CD4-positive, alpha-beta T cell treated with Interleukin-15 for 4 hours (primary cell): Measurements from ENCODE around the gene PDE8B.

ENCODE experiments used
- DNase-seq: peaks from one replicate; pipeline ENCODE4 v3.0.0-alpha.2; 2020; ENCODE audit warnings: low spot score

Gene PDE8B

DNA sequence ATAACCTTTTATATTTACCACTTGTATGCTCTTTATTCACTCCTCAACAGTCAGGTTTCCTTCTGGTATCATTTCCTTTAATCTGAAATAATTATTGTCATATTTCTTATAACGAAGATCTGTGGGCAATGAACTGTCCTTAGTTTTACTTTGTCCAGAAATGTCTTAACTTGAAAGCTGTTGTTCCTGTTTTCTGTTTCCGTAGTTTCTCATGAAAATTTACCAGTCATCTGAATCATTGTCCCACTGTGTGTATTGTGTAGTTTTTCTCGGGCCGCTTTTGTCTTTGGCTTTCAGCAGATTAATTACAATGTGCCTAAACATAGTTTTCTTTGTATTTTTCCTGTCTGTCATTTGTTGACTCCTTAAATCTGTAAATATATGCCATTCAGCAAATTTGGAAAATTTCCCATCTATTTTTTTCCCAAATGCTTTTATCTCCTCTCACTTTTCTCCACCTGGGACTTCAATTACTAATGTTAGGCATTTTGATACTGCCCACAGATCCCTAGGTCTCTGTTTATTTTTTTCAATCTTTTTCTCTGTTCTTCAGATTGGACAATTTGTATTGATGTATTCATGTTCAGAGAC, 74.9 kb downstream of the PDE8B start:
- no peak for DNase-seq

DNA sequence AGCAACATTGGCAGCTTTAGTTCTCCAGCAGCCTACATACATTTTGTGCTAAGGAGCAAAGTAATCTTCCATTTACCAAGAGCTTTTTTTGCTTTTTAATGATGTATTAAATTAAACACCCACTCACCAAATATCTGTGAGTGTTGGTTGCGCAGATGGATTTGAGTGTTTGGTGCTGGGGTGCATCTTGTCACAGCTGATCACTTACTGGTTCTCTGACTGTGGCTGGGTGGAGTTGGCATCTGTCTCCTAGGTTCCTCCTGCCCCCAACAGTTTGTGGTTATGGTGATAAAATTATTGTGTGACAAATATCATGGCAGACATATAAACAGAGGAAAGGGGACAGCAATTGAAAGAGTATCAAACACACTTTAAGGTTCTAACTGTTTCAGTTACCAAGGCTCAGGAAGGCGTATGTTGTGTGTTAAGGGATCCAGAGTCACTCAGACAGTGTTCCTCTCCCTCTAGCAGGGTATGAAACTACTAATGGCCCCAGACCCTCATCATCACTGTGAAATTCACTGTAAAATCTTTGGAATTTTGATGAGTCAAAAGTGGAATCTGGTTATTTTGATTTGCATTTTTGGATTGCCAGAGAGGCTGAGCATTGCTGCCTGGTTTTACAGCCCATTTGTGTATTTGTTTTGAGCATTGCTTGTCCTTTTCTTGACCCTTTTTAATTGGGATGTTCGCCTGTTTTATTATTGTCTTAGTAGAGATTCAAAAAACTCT, 81.7 kb downstream of the PDE8B start:
- DNase-seq, result no peak

DNA sequence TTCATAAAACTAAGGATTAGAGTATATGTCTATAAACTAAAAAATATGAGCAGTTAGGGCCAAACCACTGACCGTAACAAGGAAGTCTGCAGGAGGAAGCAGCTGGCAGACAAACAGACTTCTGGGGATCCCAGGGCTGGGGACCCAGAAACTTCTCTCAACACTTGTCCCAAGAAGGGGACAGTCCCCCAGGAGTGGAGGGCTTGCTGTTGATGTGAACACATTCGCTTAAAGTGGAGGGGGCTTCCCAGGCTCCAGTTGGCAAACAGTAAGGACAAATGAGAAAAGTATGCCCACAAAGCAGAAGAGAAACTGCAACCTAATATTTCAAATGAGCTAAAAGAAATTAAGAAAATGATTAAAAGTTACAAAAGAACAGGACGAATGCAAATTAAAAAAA, 83.7 kb downstream of the PDE8B start:
- DNase-seq, result no peak

DNA sequence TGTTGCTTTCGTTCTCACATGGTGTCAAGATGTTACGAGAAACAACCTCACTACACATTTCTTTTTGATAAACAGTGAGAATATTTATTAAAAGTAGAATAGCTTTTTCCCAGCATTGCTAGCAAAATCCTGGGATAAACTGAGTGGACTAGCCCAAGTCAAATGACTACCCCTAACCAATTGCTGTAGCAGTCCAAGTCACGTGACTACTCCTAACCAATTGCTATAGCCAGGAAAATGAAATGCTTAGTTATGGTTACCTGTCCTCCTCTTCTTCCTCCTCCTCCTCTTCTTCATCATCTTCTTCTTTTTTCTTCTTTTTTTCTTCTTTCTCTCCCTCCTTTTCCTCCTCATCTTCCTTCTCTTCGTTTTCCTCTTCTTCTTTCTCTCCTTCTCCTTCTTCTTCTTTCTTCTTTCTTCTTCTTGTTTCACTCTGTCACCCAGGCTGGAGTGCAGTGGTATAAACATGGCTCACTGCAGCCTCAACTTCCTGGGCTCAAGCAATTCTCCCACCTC, 85.4 kb downstream of the PDE8B start:
- DNase-seq, result no peak

DNA sequence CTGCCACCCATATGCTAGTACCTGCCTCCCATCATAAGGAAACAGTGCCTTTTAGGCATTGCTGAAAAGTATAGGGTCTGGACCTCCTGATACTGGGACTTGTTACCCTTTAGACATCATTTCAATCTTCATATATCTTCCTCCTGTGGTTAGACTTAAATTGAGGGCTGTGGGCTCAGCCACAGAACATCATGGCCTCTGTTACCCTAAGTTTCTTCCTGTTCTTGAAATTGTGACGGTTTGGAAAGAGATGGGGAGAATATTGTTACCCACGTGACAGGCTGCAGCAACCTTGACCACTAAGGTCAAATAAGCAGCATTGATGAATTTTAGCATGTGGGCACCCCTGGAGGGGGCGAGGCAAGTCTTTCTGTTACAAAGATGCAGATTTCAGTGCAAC, 87.7 kb downstream of the PDE8B start:
- DNase-seq, result no peak

DNA sequence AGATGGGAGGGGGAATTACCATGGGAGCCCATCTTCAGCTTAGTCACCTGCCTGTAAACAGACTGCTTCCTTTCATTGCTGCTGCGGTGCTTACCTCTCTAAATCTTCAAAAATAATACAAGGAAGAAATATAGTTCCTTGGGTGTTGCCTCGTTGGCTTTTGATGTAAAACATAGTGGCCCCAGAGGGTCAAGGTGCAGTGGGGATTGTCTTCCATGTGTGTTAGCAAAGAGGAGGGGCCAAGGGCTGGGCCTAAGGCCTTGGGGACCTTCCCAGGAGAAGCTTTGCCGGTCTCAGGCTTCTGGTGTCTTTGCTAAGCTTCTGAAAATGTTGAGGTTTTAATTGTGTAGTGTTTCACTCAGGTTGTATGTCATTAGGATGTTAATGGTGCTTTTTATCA, 90.0 kb downstream of the PDE8B start:
- no peak for DNase-seq

DNA sequence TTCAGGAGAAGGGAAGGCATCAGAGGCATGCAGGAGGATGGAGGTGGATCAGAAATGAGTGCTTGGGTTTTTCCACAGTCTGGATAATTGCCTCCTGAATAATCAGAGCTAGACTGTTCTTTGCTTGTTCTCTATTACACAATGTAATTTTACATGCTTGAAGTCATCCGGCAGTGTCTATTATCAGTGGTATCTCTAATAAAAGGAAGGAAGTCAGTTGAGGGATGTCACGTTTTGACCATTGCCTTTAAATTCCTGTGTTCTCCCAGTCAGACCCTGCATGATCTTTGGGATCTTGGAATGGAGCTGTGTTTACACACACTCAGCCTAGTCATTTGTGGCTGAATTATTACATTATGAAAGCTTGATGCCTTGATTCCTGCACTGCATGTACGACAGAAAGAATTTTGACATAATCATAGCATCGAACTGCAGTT, 91.0 kb downstream of the PDE8B start:
- DNase-seq, result no peak

DNA sequence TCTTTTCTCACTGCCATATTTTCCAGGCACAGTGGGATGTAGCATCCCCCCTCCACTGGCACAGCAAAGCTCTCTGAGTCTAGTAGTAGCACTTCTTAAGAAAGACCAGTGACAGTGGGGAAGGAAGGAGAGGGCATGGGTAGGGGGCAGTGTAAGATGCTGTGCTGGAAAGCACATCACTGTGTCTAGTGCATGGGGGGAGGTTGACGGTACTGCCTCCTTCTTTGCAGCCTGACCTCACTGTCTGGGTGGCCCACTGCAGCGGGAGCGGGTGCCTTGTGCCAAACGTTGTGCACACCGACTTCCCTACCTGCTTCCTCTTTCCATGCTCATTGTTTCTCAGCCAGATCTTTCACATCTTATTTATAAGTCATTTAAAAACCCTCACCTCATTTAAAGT, 91.8 kb downstream of the PDE8B start:
- no peak for DNase-seq

DNA sequence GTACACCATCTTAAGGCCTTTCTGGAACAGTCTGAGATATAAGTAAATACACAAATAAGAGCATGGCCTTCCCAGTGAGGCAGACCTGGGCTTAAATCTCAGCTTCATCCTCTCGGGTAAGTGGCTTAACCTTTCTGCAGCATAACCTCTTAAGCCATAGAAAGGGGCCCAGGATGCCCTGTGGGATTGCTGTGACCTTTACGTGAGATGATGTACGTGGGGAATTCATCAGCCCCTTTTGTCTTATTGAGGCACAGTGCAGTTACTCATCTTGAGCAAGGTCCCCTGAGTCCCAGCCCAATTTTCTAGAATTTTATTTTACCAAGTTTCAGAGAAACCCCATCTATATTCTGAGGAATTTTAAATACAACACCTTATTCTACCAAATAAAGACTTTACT, 92.2 kb downstream of the PDE8B start:
- DNase-seq, result no peak

DNA sequence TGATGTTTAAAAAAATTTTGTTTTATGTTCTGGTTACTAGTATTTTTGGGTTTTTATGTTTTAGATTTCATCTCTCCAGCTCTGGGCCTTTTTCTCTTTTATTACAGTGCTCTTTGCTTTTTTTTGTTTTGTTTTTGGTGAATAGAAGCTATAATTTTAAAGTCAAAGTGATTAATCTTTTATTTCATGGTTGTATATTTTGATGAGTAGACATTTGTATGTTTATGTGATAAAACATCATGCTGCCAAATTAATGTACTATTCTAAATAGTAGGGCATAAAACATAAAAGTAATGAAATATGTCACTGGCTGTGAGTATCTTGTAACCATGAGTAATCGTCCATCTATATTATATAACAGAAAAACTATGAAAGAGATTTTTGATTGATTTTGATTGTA, 93.9 kb downstream of the PDE8B start:
- DNase-seq, result no peak

DNA sequence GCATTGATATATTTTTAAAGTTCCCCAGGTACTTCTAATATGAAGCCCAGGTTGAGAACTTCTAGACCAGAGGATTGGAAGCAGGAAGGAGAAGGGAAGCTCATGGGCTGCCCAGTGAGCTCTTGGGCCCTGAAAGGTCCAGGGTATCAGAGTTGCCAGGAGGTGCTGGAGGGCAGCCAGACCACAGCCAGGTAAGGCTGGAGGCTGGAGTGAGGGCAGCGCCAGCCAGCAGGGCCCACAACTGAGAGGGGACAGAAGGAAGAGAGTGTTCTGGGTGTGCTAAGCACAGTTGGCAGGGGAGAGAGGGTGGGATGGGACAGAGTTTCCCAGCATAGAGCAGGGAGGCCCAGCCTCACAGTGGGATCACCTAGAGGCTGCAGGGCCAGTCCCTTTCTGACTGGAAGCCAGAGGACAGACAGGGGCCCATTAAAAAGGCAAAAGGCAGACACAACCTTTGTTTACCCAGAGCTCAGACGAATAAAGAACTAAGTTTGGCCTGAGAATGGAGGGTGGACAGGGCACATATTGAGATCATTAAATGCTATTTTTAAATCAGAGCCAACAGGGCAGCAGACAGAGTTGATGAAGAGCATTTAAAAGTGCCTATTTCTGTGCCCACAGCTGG, 94.9 kb downstream of the PDE8B start:
- no peak for DNase-seq

DNA sequence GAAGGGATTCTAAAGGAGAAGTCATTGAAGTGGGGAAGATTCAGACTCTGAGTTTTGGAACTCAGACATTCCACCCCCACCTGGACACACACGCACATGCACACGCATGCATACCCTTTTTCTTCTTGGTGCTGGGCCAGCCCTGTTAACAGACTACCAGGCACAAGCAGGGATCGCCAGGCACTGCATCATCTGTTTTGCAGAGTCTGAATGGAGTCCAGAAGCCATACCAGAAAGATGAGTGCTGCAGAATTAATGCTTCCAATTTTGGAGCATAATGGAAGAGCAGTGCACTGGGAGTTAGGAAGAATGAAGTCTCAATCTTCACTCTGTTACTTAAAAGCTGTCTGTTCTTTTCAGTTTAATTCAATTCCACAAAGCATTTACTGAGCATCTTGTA, 95.5 kb downstream of the PDE8B start:
- no peak for DNase-seq

DNA sequence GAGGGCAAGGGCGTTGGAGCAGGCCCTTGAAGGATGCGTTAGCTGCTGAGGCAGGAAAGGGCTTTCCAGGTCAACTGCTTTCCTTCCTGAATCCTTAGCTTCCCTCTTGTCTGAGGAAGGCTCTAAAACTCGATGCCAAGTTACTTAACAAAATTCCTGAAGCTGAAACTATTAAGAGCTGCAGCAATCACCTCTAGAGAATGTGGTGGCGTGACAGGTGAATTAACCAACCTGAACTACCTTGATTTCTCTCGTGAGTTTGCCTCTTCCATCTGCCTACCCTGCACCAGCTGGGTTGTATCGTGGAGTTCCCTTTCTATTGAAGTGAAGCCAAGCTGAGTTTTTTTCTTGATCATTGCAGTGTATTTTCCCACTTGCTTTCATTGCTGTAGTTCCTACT, 96.1 kb downstream of the PDE8B start:
- no peak for DNase-seq

DNA sequence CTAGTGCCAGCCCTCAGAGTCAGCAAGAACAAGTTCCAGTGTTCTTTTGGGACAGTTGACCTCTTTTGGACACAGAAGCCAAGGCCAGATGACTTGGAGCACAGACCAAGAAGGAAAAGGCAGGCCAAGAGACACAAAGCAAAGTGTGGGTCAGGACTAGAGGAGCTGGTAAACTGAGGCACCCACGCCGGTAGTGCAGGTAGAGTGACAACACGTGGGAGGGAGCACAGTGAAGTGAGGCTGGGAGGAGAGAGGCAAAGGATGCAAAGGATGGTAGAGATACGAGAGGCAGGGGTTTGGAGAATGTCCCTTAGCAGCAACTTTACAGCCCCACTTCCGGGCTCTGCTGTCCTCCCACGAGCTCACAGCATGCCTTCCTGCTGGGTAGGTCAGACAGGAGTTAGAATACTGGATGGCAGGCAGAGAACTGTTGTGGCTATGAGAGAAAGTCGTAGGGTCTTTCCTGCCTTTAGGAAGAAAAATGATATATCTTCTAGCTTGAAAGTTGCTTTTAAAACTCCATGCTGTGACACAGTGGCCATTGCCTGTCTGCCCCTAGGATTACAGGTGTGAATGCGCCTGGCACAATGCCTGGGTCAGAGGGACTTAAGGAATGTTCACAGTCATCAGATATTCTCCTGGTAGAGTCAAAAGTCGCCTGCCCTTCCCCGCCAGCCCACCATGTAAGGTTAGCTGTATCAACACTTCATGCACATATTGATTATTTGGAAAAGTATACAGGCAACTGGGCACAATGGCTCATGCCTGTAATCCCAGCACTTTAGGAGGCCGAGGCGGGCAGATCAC, 97.9 kb downstream of the PDE8B start:
- no peak for DNase-seq

DNA sequence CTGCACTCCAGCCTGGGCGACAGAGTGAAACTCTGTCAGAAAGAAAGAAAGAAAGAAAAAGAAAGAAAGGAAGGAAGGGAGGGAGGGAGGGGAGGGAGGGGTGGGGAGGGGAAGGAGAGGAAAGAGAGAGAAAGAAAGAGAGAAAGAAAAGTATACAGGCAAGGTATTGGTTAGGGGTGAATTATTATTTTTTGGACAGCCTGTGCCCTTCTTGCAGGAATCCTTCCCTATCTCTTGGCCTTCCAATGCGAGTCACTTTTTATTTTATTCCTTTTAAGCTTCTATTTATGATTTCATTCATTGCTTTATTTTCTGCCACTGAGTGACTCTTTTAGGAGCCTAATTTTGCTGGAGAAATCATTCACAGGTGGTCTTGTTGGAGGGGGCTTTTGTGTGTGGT, 98.7 kb downstream of the PDE8B start:
- DNase-seq, result no peak

DNA sequence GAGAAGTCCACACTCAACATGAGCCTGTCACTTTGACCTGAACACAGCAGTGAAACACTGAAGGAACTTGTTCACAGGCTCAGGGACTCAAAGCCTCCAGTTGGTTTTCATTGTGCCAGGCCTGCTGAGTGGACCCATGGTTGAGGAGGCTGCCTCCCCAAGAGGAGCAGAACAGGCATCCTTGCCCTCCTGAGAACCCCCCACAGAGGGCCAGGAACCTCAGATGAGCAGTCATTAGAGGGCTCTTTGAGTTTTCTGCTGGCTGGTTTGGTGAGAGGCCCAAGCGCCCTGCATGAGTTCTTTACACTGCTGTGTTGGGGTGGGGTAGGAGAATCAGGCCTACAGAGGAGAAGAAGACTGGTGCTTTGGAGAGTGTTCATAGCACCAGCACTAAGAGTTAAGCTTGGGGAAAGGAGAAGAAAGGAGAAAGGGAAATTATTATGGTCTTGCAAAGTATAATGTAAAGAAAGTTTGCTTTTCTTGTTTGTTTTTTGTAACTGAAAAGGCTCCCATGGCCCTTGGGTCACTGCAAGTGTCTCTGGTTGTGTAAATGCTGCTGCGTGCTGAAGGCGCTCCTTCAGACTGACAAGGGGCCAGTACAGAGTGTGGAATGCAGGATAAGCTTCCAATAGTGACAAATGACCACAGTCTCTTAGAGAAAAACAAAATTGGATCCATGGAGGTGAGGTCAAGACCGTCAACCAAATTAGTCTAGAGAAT, 100.2 kb downstream of the PDE8B start:
- DNase-seq, result no peak

DNA sequence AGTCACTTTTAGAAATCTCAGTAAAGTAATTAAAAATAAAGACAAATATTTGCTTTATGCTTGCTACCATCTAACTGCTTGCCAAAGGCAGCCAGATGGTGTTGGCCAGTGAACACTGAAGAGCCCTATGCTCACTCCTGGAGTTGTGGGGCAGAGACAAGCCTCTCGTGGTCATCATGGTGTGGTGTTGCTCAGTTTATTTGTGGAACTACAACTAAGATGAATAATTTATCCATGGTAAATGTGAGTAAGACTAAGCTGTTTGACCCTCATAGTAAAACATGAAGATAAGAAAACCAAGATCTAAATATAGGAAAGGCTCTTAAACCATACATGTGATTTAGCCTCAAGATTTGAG, 100.7 kb downstream of the PDE8B start:
- no peak for DNase-seq

DNA sequence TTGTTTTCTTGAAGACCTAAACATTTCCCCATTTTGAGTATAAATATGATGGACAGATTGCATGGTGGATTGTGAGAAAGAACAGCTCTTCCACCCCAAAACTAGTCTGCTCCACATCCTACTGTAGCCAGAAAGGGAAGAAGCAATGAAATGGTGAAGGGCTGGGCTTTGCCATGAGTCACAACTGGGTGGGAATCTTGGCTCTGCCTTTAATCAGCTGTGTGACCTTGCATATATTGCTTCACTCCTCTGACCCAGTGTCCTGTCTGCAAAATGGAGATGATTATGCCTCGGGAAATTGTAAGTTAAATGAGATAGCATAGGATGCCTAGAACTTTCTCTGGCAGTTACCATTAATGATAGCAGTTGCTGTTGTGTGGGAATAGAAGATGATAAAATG, 101.9 kb downstream of the PDE8B start:
- no peak for DNase-seq

DNA sequence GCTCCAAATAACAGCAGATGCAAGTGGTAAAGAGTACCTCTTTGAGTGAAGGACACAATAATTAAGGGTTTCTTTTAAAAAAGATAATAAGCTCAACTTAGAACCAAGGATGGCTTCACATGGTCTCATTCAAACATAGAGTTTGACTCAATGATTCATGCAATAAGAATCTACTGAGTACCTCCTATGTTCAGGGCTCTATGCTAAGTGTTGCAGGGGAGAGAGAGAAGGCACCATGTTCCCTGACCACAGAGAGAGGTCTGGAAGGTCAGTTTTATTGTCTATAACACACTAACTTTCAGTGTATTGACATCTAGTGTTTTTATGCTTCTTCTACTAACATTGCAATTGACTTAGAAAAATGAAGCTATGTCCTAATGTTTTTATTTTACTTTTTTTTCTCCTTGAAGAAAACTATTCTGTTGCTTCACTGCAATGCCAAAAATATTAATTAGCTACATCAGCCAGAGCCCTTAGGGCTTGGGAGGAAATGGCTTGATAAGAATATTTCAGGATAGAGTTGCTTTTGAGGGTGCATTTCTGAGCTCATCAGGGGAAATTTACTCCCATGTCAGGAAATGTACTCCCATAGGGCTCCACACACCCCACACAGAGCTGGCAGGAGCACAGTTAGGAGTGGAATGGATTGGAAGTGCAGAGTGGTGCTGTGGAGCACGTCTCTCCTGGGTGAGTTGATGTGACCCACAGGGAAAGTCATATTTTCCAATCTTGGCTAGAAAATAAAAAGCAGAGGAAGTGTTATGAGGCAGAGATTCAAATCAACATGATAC, 106.6 kb downstream of the PDE8B start:
- no peak for DNase-seq

DNA sequence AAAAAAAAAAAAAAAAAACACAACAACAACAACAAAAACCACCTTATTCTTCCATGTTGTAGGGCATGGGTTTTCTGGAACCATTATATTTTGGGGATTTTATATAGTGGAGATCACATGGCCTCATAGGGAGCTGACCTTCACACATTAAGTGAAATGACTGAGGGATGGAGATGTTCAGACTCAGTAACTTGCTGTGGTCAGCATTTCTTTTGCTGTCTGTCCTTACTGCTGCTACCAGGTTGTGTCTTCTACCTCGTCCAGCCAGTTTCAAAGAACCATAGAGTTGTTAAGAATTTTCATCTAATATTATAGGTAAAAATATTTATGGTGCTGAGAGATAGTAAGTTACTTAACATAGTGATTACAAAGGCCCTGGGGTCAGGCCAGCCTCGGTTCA, 107.6 kb downstream of the PDE8B start:
- no peak for DNase-seq

DNA sequence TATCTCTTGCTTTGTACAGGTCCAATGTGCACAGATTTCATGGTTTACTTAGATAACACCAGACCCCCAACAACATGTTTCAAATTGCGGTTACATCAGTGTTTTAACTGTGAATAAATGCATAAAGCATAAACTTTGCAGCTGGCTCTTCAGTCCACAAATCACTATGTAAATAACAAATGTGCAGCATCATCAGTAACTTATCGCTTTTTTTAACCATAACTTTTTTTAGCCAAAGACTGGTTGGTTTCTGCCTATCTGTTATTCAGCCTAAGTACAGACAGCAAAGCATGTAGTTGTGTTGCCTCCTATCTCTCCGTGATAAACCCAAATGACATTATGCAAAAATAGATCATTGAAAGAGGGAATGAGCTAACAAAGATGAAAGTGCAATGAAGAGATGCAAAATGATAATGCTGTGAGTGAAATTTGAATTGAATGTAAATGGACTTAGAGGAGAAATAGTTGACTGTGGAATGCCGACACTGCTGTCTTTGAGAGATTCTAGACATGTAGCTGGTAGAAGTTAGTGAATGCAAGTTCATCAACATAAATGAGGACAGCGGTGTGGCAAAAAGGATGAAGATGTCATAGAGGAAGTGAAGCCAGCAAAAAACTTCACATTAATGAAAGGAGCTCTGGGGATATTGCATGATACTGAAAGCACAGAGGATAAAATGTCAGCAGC, 108.8 kb downstream of the PDE8B start:
- DNase-seq, result no peak
